MCF 10A (cell line): Measurements from ENCODE around the gene EHBP1. TPM values are rescaled to one million over a fixed set of nuclear protein-coding genes. Genes with fewer than 3 reads are reported as not detected.
A peak's percentile ranks its signal among the peaks of the same experiment; 100 is the strongest.

Experiments used
- BruUV-seq: library from RNA; stranded (reverse); fragments of 400-500 nt; replicated peaks from 2 replicates; lab custom pipeline; 2021; lab: Mats Ljungman, UMichigan
- CTCF ChIA-PET: fragments of 300-600 bp; sonication (Branson Sonifier 250); formaldehyde crosslinking; extraction: SDS; loops from one replicate; lab custom pipeline; 2021; ENCODE audit warnings: antibody characterized with exemption, inconsistent platforms; lab: Yijun Ruan, JAX
- POLR2A ChIA-PET: fragments of 300-600, 350-650 bp; sonication (Branson Sonifier 250); formaldehyde crosslinking; extraction: SDS; loops from one replicate; lab custom pipeline; 2020; ENCODE audit warnings: antibody characterized with exemption, inconsistent platforms; lab: Yijun Ruan, JAX
- DNase-seq: peaks from one replicate; pipeline ENCODE4 v3.0.0-alpha.2; 2018; ENCODE audit not compliant: unreplicated experiment
- H3K27ac Mint-ChIP-seq: one replicate; pipeline ENCODE4 v1.8.0; 2022; ENCODE audit warnings: mild to moderate bottlenecking, low read depth, mixed read lengths; ENCODE audit not compliant: unreplicated experiment
- H3K27me3 Mint-ChIP-seq: one replicate; pipeline ENCODE4 v1.8.0; 2022; ENCODE audit warnings: mixed read lengths; ENCODE audit not compliant: insufficient read depth, unreplicated experiment
- H3K36me3 Mint-ChIP-seq: one replicate; pipeline ENCODE4 v1.8.0; 2022; ENCODE audit warnings: mild to moderate bottlenecking, moderate library complexity, mixed read lengths; ENCODE audit not compliant: insufficient read depth, unreplicated experiment
- H3K4me1 Mint-ChIP-seq: one replicate; pipeline ENCODE4 v1.8.0; 2022; ENCODE audit warnings: mixed read lengths; ENCODE audit not compliant: insufficient read depth, unreplicated experiment
- H3K4me3 Mint-ChIP-seq: one replicate; pipeline ENCODE4 v1.8.0; 2022; ENCODE audit warnings: mild to moderate bottlenecking, moderate library complexity, mixed read lengths; ENCODE audit not compliant: unreplicated experiment
- H3K9me3 Mint-ChIP-seq: one replicate; pipeline ENCODE4 v1.8.0; 2022; ENCODE audit warnings: mixed read lengths; ENCODE audit not compliant: unreplicated experiment
- CTCF ChIP-seq: fragments of 200-600 bp; IDR thresholded peaks from one replicate; pipeline ENCODE4 v1.8.0; 2022; ENCODE audit warnings: antibody characterized with exemption, mild to moderate bottlenecking; ENCODE audit not compliant: unreplicated experiment
- intact Hi-C: fragments of 100-400 bp; cut with micrococcal nuclease; formaldehyde crosslinking; loops from 2 replicates; pipeline ENCODE4 v1.14.1; 2022
- total RNA-seq: library from RNA; stranded (reverse); gene quantifications from 2 replicates; pipeline ENCODE4 v1.2.3, GENCODE V29; 2022

EHBP1 gene
- total RNA-seq, 1 experiment from 2014 or later: 81.2 TPM

DNA sequence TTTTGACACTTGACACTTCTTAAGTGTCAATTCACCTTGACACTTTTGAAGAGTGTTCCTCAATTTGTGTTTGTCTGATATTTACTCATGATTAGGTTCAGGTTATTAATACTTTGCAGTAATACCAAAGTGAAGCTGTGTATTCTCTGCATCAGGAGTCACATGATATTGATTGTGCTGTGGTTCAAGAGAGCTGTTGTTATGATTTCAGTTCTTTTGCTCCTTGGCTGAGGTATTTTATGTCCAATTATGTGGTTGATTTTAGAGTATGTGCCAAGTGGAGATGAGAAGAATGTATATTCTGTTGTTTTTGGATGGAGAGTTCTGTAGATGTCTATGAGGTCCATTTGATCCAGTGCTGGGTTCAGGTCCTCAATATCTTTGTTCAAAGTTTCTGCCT, 17.2 kb downstream of the EHBP1 start:
- Mint-ChIP-seq H3K36me3 (peaks cover 32% of the 10 kb centered on the region), H3K27ac (no peak overlapping the region), H3K4me1 (peaks cover 38% of the 10 kb centered on the region), H3K4me3 (no peak overlapping the region), H3K9me3 (peaks cover 11% of the 10 kb centered on the region), H3K27me3 (no peaks in the 10 kb centered on the region)
- BruUV-seq: no TSS peak
- ChIA-PET POLR2A (interaction anchor here (1.0 to 1.7 kb wide), 3 partner anchors 9 to 59 kb away, joined by 3 to 6 read pairs (median 4); no protein-coding TSS in a partner anchor), CTCF (no interaction called here)
- no peak for DNase-seq
- no peak for TF ChIP-seq CTCF
- intact Hi-C loops: no loop called here

- H3K27ac Mint-ChIP-seq: no peak overlapping the region
- H3K4me3 Mint-ChIP-seq: no peak overlapping the region
- DNase-seq: no peak
- ChIA-PET POLR2A (interaction anchor here (0.6 to 1.7 kb wide), 4 partner anchors 9 to 280 kb away, joined by 3 to 6 read pairs (median 4); no protein-coding TSS in a partner anchor), CTCF (no interaction called here)
- TF ChIP-seq CTCF: no peak
- BruUV-seq: no TSS peak
- peaks cover 36% of the 10 kb centered on the region for H3K36me3 Mint-ChIP-seq
- H3K27me3 Mint-ChIP-seq: no peaks in the 10 kb centered on the region
- intact Hi-C loops: no loop called here
- H3K9me3 Mint-ChIP-seq: peaks cover 11% of the 10 kb centered on the region
- peaks cover 43% of the 10 kb centered on the region for H3K4me1 Mint-ChIP-seq
Measured at GRCh38 chr2:62723253-62723652, 17.7 kb downstream of the EHBP1 start.

- no peak for DNase-seq
- CTCF ChIA-PET: interaction anchor here (0.8 kb wide), 1 partner anchor 239 kb away, joined by 3 read pairs; no protein-coding TSS in a partner anchor
- no peak overlapping the region for H3K4me3 Mint-ChIP-seq
- BruUV-seq: no TSS peak
- intact Hi-C loops: no loop called here
- H3K27ac Mint-ChIP-seq: peak overlapping the region; percentile 39
- peaks cover 43% of the 10 kb centered on the region for H3K4me1 Mint-ChIP-seq
- TF ChIP-seq CTCF: no peak
- no peaks in the 10 kb centered on the region for H3K27me3 Mint-ChIP-seq
- POLR2A ChIA-PET: interaction anchor here (1.4 to 1.7 kb wide), 2 partner anchors 10 to 31 kb away, joined by 3 to 4 read pairs; no protein-coding TSS in a partner anchor
- peaks cover 28% of the 10 kb centered on the region for H3K36me3 Mint-ChIP-seq
- H3K9me3 Mint-ChIP-seq: peaks cover 11% of the 10 kb centered on the region
Measured at GRCh38 chr2:62724106-62724505, 18.6 kb downstream of the EHBP1 start.

DNA sequence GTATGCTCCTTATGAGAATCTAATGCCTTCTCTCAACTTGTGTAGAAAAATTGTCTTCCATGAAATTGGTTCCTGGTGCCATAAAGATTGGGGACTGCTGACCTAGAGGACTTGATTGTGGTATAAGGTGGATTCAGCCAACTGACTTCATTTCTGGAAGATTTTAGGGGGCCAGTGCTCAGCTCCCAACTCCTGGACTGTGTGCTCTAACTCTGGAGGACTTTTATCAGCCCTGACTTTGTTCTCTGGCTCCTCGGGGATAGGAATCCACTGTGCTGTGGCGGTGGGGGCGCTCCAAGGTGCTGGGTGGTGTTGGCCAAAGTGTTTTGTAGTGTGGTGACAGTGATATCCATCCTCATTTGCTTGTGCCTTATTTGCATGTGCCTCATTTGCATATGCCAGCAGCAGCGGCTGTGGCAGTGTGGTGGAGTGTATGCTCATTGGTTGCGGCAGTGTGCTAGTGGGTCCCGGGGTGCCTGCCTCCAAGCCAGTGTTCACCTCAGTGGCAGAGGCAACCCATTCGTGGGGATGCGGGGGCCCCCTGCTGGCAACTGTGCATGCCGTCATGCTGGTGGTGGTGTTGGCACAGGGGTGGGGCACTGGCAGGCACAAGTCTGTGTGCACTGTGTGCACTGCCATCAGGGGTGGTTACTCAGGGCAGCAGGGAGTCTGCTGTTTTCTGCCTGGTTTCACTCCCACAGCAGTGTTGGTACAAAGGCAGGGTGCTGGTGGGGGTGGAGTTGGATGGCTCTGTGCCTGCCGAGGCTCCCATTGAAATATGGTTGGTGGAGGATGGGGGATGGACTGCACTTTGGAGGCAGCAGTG, 19.6 kb downstream of the EHBP1 start:
- CTCF ChIA-PET: interaction anchor here (0.6 to 1.3 kb wide), 3 partner anchors 11 to 136 kb away, joined by 3 to 4 read pairs (median 3); no protein-coding TSS in a partner anchor
- no TSS peak for BruUV-seq
- H3K27ac Mint-ChIP-seq: peak overlapping the region; percentile 39

More for the DNA sequence above, 19.6 kb downstream of the EHBP1 start:
- intact Hi-C loops: no loop called here
- Mint-ChIP-seq H3K4me3 (no peak overlapping the region), H3K27me3 (no peaks in the 10 kb centered on the region), H3K36me3 (peaks cover 28% of the 10 kb centered on the region), H3K9me3 (peaks cover 12% of the 10 kb centered on the region), H3K4me1 (peaks cover 41% of the 10 kb centered on the region)
- peak; percentile 47 for TF ChIP-seq CTCF
- DNase-seq: peak; percentile 72
- POLR2A ChIA-PET: interaction anchor here (0.5 kb wide), 1 partner anchor 268 kb away, joined by 3 read pairs; no protein-coding TSS in a partner anchor
